Ovary (tissue), 3 donors: Measurements from ENCODE around the gene BDNF.

Experiments
- POLR2A ChIP-seq: fragments of 450-650 bp; IDR thresholded peaks from one replicate; pipeline ENCODE4 v1.6.1; 2017; ENCODE audit warnings: antibody characterized with exemption, mild to moderate bottlenecking, moderate library complexity
- TF ChIP-seq, protein P1 (sequence below), 3 donors: fragments of 450-650 bp in 2 of 3; fragments of 200-600 bp in 1 of 3; IDR thresholded peaks; one replicate each; pipeline versions ENCODE4 v1.5.1 to v1.8.0; 2016 to 2022; ENCODE audit warnings: antibody characterized with exemption in 3 of 3, mild to moderate bottlenecking in 1 of 3
- donor health status: DM: no; HTN: no; CAD: no.

DNA sequence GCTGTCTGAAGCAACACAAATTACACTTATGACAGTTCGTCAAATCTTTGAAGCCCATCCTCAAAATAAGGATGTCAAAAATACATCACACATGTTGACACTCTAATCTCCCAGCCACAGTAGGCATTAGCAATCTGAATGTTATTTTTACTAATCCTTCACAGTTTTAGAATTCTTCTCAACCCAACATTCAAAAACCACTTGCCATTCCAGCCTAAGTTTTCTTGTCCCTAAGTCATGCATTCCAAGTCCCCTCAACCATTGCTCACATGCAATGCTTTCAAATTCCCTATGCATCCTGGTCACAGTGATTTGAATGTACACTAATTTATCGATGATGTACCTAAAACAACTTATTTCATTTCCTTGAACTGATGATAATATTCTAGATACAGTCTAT lies 7.5 kb downstream of the BDNF start:
- TF ChIP-seq POLR2A: no peak
- TF ChIP-seq, protein P1, sequence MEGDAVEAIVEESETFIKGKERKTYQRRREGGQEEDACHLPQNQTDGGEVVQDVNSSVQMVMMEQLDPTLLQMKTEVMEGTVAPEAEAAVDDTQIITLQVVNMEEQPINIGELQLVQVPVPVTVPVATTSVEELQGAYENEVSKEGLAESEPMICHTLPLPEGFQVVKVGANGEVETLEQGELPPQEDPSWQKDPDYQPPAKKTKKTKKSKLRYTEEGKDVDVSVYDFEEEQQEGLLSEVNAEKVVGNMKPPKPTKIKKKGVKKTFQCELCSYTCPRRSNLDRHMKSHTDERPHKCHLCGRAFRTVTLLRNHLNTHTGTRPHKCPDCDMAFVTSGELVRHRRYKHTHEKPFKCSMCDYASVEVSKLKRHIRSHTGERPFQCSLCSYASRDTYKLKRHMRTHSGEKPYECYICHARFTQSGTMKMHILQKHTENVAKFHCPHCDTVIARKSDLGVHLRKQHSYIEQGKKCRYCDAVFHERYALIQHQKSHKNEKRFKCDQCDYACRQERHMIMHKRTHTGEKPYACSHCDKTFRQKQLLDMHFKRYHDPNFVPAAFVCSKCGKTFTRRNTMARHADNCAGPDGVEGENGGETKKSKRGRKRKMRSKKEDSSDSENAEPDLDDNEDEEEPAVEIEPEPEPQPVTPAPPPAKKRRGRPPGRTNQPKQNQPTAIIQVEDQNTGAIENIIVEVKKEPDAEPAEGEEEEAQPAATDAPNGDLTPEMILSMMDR (IDR thresholded peaks at IDR 0.05): no peak
